Neural crest cell (in vitro differentiated cells): Measurements from ENCODE around the gene HKDC1. TPM values are rescaled to one million over a fixed set of nuclear protein-coding genes. Genes with fewer than 3 reads are reported as not detected.

Source experiments
- DNase-seq: peaks from one replicate; pipeline ENCODE4 v3.0.0; 2021; ENCODE audit warnings: low read depth, mixed read lengths, low spot score
- H3K27ac Mint-ChIP-seq: one replicate; pipeline ENCODE4 v1.8.0; 2021; ENCODE audit warnings: mild to moderate bottlenecking, mixed read lengths; ENCODE audit not compliant: unreplicated experiment
- H3K27me3 Mint-ChIP-seq: 2 replicates; pipeline ENCODE4 v1.8.0; 2021; ENCODE audit warnings: low read depth, mild to moderate bottlenecking, mixed read lengths
- H3K36me3 Mint-ChIP-seq: 2 replicates; pipeline ENCODE4 v1.8.0; 2021; ENCODE audit warnings: low read depth, mild to moderate bottlenecking, mixed read lengths
- H3K4me1 Mint-ChIP-seq: 2 replicates; pipeline ENCODE4 v1.8.0; 2021; ENCODE audit warnings: mixed read lengths
- H3K4me3 Mint-ChIP-seq: one replicate; pipeline ENCODE4 v1.8.0; 2021; ENCODE audit warnings: mild to moderate bottlenecking, mixed read lengths
- H3K9me3 Mint-ChIP-seq: 2 replicates; pipeline ENCODE4 v1.8.0; 2021; ENCODE audit warnings: mixed read lengths
- total RNA-seq: library from RNA; stranded (reverse); gene quantifications from 2 replicates; pipeline ENCODE4 v1.2.1, GENCODE V29; 2021
- TF ChIP-seq, protein P1 (sequence below): fragments of 200-600 bp; sonication (generic); conservative IDR thresholded peaks from 2 replicates; pipeline ENCODE4 v1.5.0; 2021; ENCODE audit warnings: antibody characterized with exemption, mild to moderate bottlenecking

Gene HKDC1
- total RNA-seq, 1 donor from 2014 or later, result not detected

DNA sequence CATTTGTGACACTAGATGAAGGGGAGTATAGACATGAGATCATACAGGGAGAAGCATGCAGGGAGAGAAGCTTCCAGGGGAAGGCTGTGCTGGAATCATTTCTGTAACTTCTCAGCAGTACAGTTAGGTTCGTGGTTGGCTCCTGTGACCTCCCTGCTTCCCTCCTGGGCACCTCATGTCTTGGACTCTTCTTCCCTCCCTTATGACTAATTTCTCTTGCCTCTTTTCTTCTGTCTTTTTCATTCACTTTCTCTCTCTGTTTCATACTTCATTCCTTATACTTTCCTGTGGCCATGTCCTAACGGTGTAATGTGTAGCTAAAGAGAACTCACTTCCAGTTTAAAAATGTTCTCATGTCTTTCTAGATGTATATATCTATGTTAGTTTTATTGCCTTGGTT lies 19.1 kb upstream of the HKDC1 start:
- TF ChIP-seq, protein P1, sequence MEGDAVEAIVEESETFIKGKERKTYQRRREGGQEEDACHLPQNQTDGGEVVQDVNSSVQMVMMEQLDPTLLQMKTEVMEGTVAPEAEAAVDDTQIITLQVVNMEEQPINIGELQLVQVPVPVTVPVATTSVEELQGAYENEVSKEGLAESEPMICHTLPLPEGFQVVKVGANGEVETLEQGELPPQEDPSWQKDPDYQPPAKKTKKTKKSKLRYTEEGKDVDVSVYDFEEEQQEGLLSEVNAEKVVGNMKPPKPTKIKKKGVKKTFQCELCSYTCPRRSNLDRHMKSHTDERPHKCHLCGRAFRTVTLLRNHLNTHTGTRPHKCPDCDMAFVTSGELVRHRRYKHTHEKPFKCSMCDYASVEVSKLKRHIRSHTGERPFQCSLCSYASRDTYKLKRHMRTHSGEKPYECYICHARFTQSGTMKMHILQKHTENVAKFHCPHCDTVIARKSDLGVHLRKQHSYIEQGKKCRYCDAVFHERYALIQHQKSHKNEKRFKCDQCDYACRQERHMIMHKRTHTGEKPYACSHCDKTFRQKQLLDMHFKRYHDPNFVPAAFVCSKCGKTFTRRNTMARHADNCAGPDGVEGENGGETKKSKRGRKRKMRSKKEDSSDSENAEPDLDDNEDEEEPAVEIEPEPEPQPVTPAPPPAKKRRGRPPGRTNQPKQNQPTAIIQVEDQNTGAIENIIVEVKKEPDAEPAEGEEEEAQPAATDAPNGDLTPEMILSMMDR, result no peak
- no peaks in the 10 kb centered on the region for H3K9me3 Mint-ChIP-seq
- no peaks in the 10 kb centered on the region for H3K27me3 Mint-ChIP-seq
- no peak overlapping the region for H3K27ac Mint-ChIP-seq
- H3K4me3 Mint-ChIP-seq, result no peak overlapping the region
- H3K36me3 Mint-ChIP-seq, result no peaks in the 10 kb centered on the region
- DNase-seq, result no peak
- H3K4me1 Mint-ChIP-seq, result no peaks in the 10 kb centered on the region

DNA sequence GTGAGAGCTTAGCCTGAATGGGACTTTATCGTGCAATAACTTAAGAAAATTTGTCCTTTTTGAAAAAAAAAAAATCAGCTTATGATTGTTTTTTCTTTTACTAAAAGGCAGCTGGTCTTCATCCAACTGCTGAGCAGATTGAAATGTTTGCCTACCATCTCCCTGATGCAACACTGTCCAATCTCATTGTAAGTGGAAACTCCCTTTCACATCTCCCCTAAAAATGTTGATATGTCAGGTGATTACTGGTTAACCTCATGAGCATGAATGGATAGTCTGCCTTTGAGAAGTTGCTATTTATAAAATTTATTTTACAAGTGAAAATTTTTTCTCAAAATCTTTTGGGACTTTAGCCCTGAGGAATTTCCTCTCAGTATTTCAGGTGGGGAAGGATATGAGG lies 17.8 kb upstream of the HKDC1 start:
- Mint-ChIP-seq H3K9me3 (no peaks in the 10 kb centered on the region), H3K27me3 (no peaks in the 10 kb centered on the region), H3K4me1 (no peaks in the 10 kb centered on the region), H3K4me3 (no peak overlapping the region), H3K27ac (no peak overlapping the region), H3K36me3 (no peaks in the 10 kb centered on the region)
- TF ChIP-seq, protein P1, result no peak
- DNase-seq, result no peak

DNA sequence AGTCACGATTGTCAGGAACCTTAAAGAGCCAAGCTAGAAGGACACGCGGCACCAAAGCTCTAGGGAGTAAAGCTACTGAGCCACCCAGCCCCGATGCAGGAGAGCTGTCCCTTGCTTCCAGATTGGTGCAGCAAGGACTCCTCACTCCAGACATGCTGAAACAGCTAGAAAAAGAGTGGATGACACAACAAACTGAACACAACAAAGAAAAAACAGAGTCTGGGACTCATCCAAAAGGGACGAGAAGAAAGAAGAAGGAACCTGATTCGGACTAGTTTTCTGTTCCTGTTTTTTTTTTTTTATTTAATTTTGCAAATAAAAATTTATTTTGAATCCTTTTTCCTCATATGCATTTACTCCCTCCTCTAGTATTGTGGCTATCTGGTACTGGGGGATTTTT lies 11.4 kb upstream of the HKDC1 start:
- no peak for DNase-seq
- H3K27ac Mint-ChIP-seq, result no peak overlapping the region
- peaks cover 4% of the 10 kb centered on the region for H3K9me3 Mint-ChIP-seq
- no peaks in the 10 kb centered on the region for H3K4me1 Mint-ChIP-seq
- peaks cover 6% of the 10 kb centered on the region for H3K36me3 Mint-ChIP-seq
- H3K4me3 Mint-ChIP-seq, result no peak overlapping the region
- TF ChIP-seq, protein P1, result no peak
- no peaks in the 10 kb centered on the region for H3K27me3 Mint-ChIP-seq

DNA sequence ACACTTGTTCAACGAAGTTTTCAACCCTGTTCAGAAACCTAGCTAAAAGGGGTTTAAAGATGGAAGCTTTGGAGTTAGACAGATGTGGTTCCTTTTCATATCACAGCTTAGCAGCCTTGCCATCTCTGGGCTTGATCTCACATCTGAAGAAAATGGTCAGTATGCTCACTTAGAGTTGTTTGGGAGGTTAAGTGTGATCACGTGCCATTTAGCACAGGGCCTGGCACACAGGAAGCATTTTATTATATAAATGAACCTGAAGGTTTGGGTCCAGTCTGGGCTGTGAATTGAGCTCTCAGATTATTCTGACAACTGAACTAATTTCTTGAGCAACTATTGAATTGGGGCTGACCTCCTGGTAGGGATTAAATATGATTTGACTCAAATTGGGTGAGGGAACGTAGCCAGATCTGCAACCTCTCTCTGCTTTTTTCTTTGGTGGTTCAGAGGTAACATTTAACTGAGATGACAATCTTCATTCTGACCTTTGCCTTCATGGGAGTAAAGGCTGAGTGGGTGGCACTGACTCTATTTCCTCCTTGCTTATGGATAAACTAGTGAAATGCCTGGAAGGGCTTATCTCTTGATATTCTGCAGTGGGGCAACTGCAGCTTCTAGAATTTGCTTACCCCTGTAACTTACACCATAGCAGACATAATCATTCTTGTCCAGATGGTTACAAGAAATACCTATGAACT lies 10.2 kb upstream of the HKDC1 start:
- TF ChIP-seq, protein P1, result no peak
- H3K4me3 Mint-ChIP-seq, result no peak overlapping the region
- no peaks in the 10 kb centered on the region for H3K4me1 Mint-ChIP-seq
- DNase-seq, result no peak
- H3K27ac Mint-ChIP-seq, result no peak overlapping the region
- H3K27me3 Mint-ChIP-seq, result no peaks in the 10 kb centered on the region
- peaks cover 4% of the 10 kb centered on the region for H3K9me3 Mint-ChIP-seq
- H3K36me3 Mint-ChIP-seq, result peaks cover 6% of the 10 kb centered on the region

DNA sequence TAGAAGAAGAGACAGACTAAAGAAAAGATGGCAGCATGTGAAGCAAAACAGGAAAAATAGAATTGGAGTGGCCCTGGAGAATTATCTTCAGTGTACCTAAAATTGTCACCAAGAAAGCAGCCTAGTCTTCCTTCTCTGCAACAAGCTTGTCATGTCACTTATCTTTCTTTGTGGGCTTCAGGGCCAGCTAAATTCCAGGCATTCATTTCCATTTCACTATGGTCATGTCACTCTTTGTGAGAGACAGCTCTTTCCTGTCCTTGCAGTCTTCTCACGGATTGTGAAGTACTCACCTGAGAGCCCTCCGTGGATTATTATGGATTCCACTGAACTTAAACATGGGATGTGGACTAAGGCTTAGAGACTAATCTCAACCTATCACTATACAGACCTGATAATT lies 9.0 kb upstream of the HKDC1 start:
- TF ChIP-seq, protein P1, result no peak
- Mint-ChIP-seq H3K36me3 (peaks cover 6% of the 10 kb centered on the region), H3K4me3 (no peak overlapping the region), H3K9me3 (peaks cover 4% of the 10 kb centered on the region), H3K27me3 (no peaks in the 10 kb centered on the region), H3K27ac (no peak overlapping the region), H3K4me1 (no peaks in the 10 kb centered on the region)
- no peak for DNase-seq
